Neutrophil (primary cell): ENCODE results near the gene CLN6.
A peak's percentile ranks its signal among the peaks of the same experiment; 100 is the strongest.

Experiments
- H3K27ac ChIP-seq: fragments of 200-600 bp; sonication (generic); 2 replicates; pipeline ENCODE4 v1.5.1; 2016; ENCODE audit warnings: mild to moderate bottlenecking, moderate library complexity
- H3K27me3 ChIP-seq: fragments of 200-600 bp; sonication (generic); 2 replicates; pipeline ENCODE4 v1.6.0; 2016; ENCODE audit warnings: mild to moderate bottlenecking
- H3K36me3 ChIP-seq: fragments of 200-600 bp; sonication (generic); 2 replicates; pipeline ENCODE4 v1.5.1; 2017
- H3K4me1 ChIP-seq, 2 experiments: fragments of 200-600 bp in 1 of 2; sonication (generic) in 1 of 2; 1 replicate in 1 of 2; 2 replicates in 1 of 2; pipeline versions ENCODE4 v1.5.1 to v1.6.1; 2013 to 2016; ENCODE audit warnings: low read depth in 1 of 2, low read length in 1 of 2, mild to moderate bottlenecking in 1 of 2, moderate library complexity in 1 of 2; ENCODE audit not compliant: control insufficient read depth in 1 of 2, insufficient read depth in 1 of 2
- H3K4me3 ChIP-seq, 2 experiments: fragments of 200-600 bp in 1 of 2; sonication (generic) in 1 of 2; 1 replicate in 1 of 2; 2 replicates in 1 of 2; pipeline ENCODE4 v1.5.1; 2013 to 2016; ENCODE audit warnings: low read depth in 1 of 2, low read length in 1 of 2, mild to moderate bottlenecking in 1 of 2, moderate library complexity in 1 of 2
- H3K9me3 ChIP-seq: fragments of 200-600 bp; sonication (generic); 2 replicates; pipeline ENCODE4 v1.5.1; 2016
- CTCF ChIP-seq: fragments of 200-600 bp; sonication (generic); IDR thresholded peaks from 2 replicates; pipeline ENCODE4 v1.5.1; 2016; ENCODE audit warnings: antibody characterized with exemption

Gene CLN6

GRCh38 chr15:68199340-68199739 is 30.2 kb downstream of the CLN6 start:
- Histone ChIP-seq H3K4me3 (no peak overlapping the region), H3K27me3 (no peaks in the 10 kb centered on the region), H3K36me3 (peaks cover 38% of the 10 kb centered on the region), H3K27ac (peak overlapping the region; percentile 0), H3K9me3 (no peaks in the 10 kb centered on the region), H3K4me1 (peaks cover 10 to 12% of the 10 kb centered on the region in 2 experiments)
- no peak for TF ChIP-seq CTCF

- Histone ChIP-seq H3K36me3 (peaks cover 52% of the 10 kb centered on the region), H3K4me3 (no peak overlapping the region), H3K9me3 (no peaks in the 10 kb centered on the region), H3K27ac (peak overlapping the region; percentile 15), H3K27me3 (no peaks in the 10 kb centered on the region), H3K4me1 (no peaks in the 10 kb centered on the region)
- TF ChIP-seq CTCF, result no peak
Observed at GRCh38 chr15:68197661-68198437, 31.7 kb downstream of the CLN6 start.

GRCh38 chr15:68197170-68197492 is 32.4 kb downstream of the CLN6 start:
- peak overlapping the region; percentile 15 for H3K27ac ChIP-seq
- no peaks in the 10 kb centered on the region for H3K27me3 ChIP-seq
- TF ChIP-seq CTCF, result no peak
- H3K9me3 ChIP-seq, result no peaks in the 10 kb centered on the region
- H3K4me1 ChIP-seq, result no peaks in the 10 kb centered on the region
- no peak overlapping the region for H3K4me3 ChIP-seq
- peaks cover 59% of the 10 kb centered on the region for H3K36me3 ChIP-seq

GRCh38 chr15:68196445-68197169 is 32.9 kb downstream of the CLN6 start:
- peak overlapping the region; percentile 51 for H3K27ac ChIP-seq
- TF ChIP-seq CTCF, result no peak
- no peak overlapping the region for H3K4me3 ChIP-seq
- H3K36me3 ChIP-seq, result peaks cover 64% of the 10 kb centered on the region
- H3K9me3 ChIP-seq, result no peaks in the 10 kb centered on the region
- H3K27me3 ChIP-seq, result no peaks in the 10 kb centered on the region
- H3K4me1 ChIP-seq, result no peaks in the 10 kb centered on the region

- Histone ChIP-seq H3K4me1 (no peaks in the 10 kb centered on the region), H3K4me3 (no peak overlapping the region), H3K27ac (peak overlapping the region; percentile 51), H3K27me3 (no peaks in the 10 kb centered on the region), H3K9me3 (no peaks in the 10 kb centered on the region), H3K36me3 (peaks cover 73% of the 10 kb centered on the region)
- no peak for TF ChIP-seq CTCF
Observed at GRCh38 chr15:68195336-68196112, 34.0 kb downstream of the CLN6 start.
